Mesendoderm (in vitro differentiated cells): ENCODE measurements around the gene FAM78B.

Source experiments
- DNase-seq: peaks from one replicate; pipeline ENCODE4 v3.0.0; 2013
- H2AK5ac ChIP-seq: 2 replicates; pipeline ENCODE4 v1.6.1; 2013; ENCODE audit warnings: low read length, inconsistent platforms
- H2BK120ac ChIP-seq: 2 replicates; pipeline ENCODE4 v1.6.1; 2013; ENCODE audit warnings: low read depth, mild to moderate bottlenecking, low read length, moderate library complexity, mixed read lengths
- H2BK15ac ChIP-seq: replicated peaks from 2 replicates; pipeline ENCODE4 v1.6.1; 2013; ENCODE audit warnings: low read depth, mild to moderate bottlenecking, moderate library complexity
- H2BK5ac ChIP-seq: 2 replicates; pipeline ENCODE4 v1.6.1; 2013; ENCODE audit warnings: low read length, inconsistent platforms
- H3K18ac ChIP-seq: 2 replicates; pipeline ENCODE4 v1.6.1; 2013; ENCODE audit warnings: mild to moderate bottlenecking, low read length, mixed read lengths
- H3K23ac ChIP-seq: one replicate; pipeline ENCODE4 v1.6.1; 2013; ENCODE audit warnings: low read length
- H3K27ac ChIP-seq: 2 replicates; pipeline ENCODE4 v1.5.1; 2013; ENCODE audit warnings: low read depth, mild to moderate bottlenecking, inconsistent platforms, low read length, moderate library complexity
- H3K27me3 ChIP-seq: 2 replicates; pipeline ENCODE4 v1.6.1; 2013; ENCODE audit warnings: low read length, control low read depth, mild to moderate bottlenecking, inconsistent platforms; ENCODE audit not compliant: insufficient read depth, poor library complexity
- H3K36me3 ChIP-seq: 2 replicates; pipeline ENCODE4 v1.6.1; 2013; ENCODE audit warnings: low read length, inconsistent platforms; ENCODE audit not compliant: control insufficient read depth, insufficient read depth
- H3K4ac ChIP-seq: one replicate; pipeline ENCODE4 v1.6.1; 2013; ENCODE audit warnings: low read depth, mild to moderate bottlenecking, low read length, moderate library complexity
- H3K4me1 ChIP-seq: 2 replicates; pipeline ENCODE4 v1.6.1; 2013; ENCODE audit warnings: low read depth, low read length, inconsistent platforms; ENCODE audit not compliant: control insufficient read depth
- H3K4me2 ChIP-seq: 2 replicates; pipeline ENCODE4 v1.6.1; 2013; ENCODE audit warnings: low read length
- H3K4me3 ChIP-seq: 2 replicates; pipeline ENCODE4 v1.5.1; 2013; ENCODE audit warnings: mild to moderate bottlenecking, low read length
- H3K56ac ChIP-seq: one replicate; pipeline ENCODE4 v1.6.1; 2013; ENCODE audit warnings: low read length
- H3K79me1 ChIP-seq: 2 replicates; pipeline ENCODE4 v1.6.1; 2013; ENCODE audit warnings: low read length, inconsistent platforms
- H3K79me2 ChIP-seq: 2 replicates; pipeline ENCODE4 v1.6.1; 2013; ENCODE audit warnings: mild to moderate bottlenecking, low read length; ENCODE audit not compliant: control insufficient read depth, insufficient read depth
- H3K9ac ChIP-seq: 2 replicates; pipeline ENCODE4 v1.6.1; 2013; ENCODE audit warnings: low read length, inconsistent platforms
- H4K5ac ChIP-seq: one replicate; pipeline ENCODE4 v1.6.1; 2013; ENCODE audit warnings: low read length
- H4K8ac ChIP-seq: one replicate; pipeline ENCODE4 v1.6.1; 2013; ENCODE audit warnings: low read depth, mild to moderate bottlenecking, control low read depth, low read length, moderate library complexity
- WGBS: extraction: QIAGEN DNeasy Blood & Tissue Kit; methylation state at CpG from one replicate; pipeline ENCODE4 v1.1.7; 2013; ENCODE audit warnings: low lambda C conversion rate, missing lambda C conversion rate; ENCODE audit not compliant: insufficient coverage; ENCODE audit errors: extremely low coverage; 5-methylcytosine and 5-hydroxymethylcytosine counted together

The FAM78B gene

DNA sequence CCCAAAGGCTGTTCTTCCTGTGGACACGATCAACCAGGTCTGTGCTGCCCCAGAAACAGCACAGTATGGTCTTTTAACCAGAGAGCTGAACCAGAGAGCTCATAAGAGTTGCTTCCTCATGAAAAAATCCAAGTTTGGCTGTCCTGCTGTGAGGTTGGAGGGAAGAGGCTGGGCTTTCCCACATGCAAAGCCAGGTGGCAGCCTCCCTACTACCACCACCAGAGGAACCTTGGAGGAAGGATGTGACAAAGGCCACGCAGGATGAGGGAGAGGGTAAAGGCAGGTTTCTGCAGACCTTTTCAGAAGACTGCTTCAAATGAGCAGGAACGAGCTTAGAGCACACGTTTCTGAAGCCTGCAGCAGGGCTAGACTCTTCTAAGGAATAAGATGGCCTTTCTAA, 27.1 kb downstream of the FAM78B start:
- no peak overlapping the region for H2AK5ac ChIP-seq
- H4K8ac ChIP-seq: no peak overlapping the region
- H2BK5ac ChIP-seq: no peak overlapping the region
- no peak overlapping the region for H3K9ac ChIP-seq
- H3K36me3 ChIP-seq: no peaks in the 10 kb centered on the region
- H3K27me3 ChIP-seq: no peaks in the 10 kb centered on the region
- H2BK120ac ChIP-seq: no peak overlapping the region
- no peak overlapping the region for H3K18ac ChIP-seq
- no peak overlapping the region for H3K23ac ChIP-seq
- H3K4ac ChIP-seq: no peak overlapping the region
- no peak overlapping the region for H4K5ac ChIP-seq
- H3K4me1 ChIP-seq: no peaks in the 10 kb centered on the region
- H3K56ac ChIP-seq: no peak overlapping the region
- no peak overlapping the region for H2BK15ac ChIP-seq
- peak; percentile 49 for DNase-seq
- H3K27ac ChIP-seq: no peak overlapping the region
- H3K4me3 ChIP-seq: no peak overlapping the region
- H3K79me2 ChIP-seq: no peaks in the 10 kb centered on the region
- H3K79me1 ChIP-seq: no peaks in the 10 kb centered on the region
- WGBS: no CpG with 5 or more reads among the region's 4 CpGs
- H3K4me2 ChIP-seq: no peak overlapping the region

- Histone ChIP-seq H3K9ac (no peak overlapping the region), H3K4me2 (no peak overlapping the region), H2BK5ac (no peak overlapping the region), H2BK15ac (no peak overlapping the region), H3K4me1 (no peaks in the 10 kb centered on the region), H2AK5ac (no peak overlapping the region), H4K8ac (no peak overlapping the region), H3K79me1 (no peaks in the 10 kb centered on the region), H3K36me3 (no peaks in the 10 kb centered on the region), H3K79me2 (no peaks in the 10 kb centered on the region), H3K27ac (no peak overlapping the region), H3K4ac (no peak overlapping the region), H4K5ac (no peak overlapping the region), H3K4me3 (no peak overlapping the region), H3K27me3 (no peaks in the 10 kb centered on the region), H3K23ac (no peak overlapping the region), H3K56ac (no peak overlapping the region), H2BK120ac (no peak overlapping the region), H3K18ac (no peak overlapping the region)
- DNase-seq: no peak
- no CpG with 5 or more reads among the region's 5 CpGs for WGBS
These were observed 30.0 kb downstream of the FAM78B start for GRCh38 chr1:166136699-166137401.

- Histone ChIP-seq H3K4me1 (no peaks in the 10 kb centered on the region), H4K5ac (no peak overlapping the region), H3K4me3 (no peak overlapping the region)
These were observed 30.6 kb downstream of the FAM78B start for GRCh38 chr1:166136222-166136621.

DNA sequence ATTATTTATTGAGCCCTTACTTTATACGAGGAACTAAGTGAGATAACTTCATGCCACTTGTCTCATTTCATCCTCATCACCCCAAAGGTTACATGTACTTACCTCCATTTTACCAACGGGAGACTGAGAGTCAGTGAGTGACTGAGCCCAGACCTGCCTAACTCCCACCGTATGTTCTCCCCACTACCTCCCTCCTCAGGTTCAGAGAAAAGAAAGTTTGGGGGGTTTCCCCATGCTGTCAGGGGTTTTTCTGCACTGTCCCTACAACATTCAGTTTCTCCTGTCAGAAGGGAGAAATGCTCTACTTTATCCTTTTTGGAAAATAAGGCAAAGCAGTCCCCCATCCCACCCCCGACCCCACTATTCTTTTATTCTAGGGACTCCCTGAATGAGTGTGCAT, 32.9 kb downstream of the FAM78B start:
- DNase-seq: no peak
- Histone ChIP-seq H3K9ac (no peak overlapping the region), H4K8ac (no peak overlapping the region), H3K18ac (no peak overlapping the region), H3K23ac (no peak overlapping the region), H3K4me3 (no peak overlapping the region), H2AK5ac (no peak overlapping the region), H3K56ac (no peak overlapping the region), H2BK120ac (no peak overlapping the region), H3K27me3 (no peaks in the 10 kb centered on the region), H3K4ac (no peak overlapping the region), H3K4me2 (no peak overlapping the region), H3K27ac (no peak overlapping the region), H3K79me2 (no peaks in the 10 kb centered on the region), H2BK5ac (no peak overlapping the region), H2BK15ac (no peak overlapping the region), H3K4me1 (no peaks in the 10 kb centered on the region), H3K79me1 (no peaks in the 10 kb centered on the region), H4K5ac (no peak overlapping the region), H3K36me3 (no peaks in the 10 kb centered on the region)
- no CpG with 5 or more reads among the region's 4 CpGs for WGBS

More at GRCh38 chr1:166136222-166136621, 30.6 kb downstream of the FAM78B start:
- no peak overlapping the region for H3K27ac ChIP-seq
- H3K36me3 ChIP-seq: no peaks in the 10 kb centered on the region
- no peak overlapping the region for H2BK5ac ChIP-seq
- no peak overlapping the region for H3K4ac ChIP-seq
- DNase-seq: no peak
- no CpG with 5 or more reads among the region's 3 CpGs for WGBS
- no peak overlapping the region for H3K56ac ChIP-seq
- H3K23ac ChIP-seq: no peak overlapping the region
- no peaks in the 10 kb centered on the region for H3K79me1 ChIP-seq
- H2BK15ac ChIP-seq: no peak overlapping the region
- no peak overlapping the region for H3K4me2 ChIP-seq
- no peaks in the 10 kb centered on the region for H3K27me3 ChIP-seq
- no peak overlapping the region for H2AK5ac ChIP-seq
- H3K9ac ChIP-seq: no peak overlapping the region
- no peak overlapping the region for H4K8ac ChIP-seq
- H2BK120ac ChIP-seq: no peak overlapping the region
- H3K18ac ChIP-seq: no peak overlapping the region
- H3K79me2 ChIP-seq: no peaks in the 10 kb centered on the region

DNA sequence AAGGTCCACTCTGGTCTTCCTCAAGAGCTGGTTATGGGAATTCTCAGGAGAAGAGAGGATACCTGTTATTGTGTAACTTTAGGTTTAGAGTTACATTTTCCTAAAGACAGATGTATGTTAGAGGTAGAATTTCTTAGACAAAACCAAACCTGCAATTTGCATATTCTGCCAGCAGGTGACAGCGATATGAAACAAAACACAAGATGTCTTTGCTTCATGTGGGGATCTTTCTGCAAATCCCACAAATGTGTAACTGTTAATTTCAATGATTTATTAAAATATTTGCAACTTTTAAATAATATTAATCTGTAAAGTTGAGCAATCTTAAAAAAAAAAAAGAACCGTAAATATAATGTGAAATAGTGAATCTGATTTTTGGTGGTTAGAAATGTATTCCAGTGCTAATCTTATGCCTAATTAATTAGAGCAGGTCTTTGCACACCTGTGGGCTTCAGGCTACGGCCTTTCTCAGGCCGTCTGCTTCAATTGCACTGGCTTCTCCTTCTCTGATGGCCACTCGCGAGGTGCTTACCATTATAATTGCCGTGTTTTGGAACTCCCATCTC, 33.4 kb downstream of the FAM78B start:
- DNase-seq: peak; percentile 29
- H4K8ac ChIP-seq: no peak overlapping the region
- H3K18ac ChIP-seq: no peak overlapping the region
- H3K4ac ChIP-seq: no peak overlapping the region
- H2BK15ac ChIP-seq: no peak overlapping the region
- no peak overlapping the region for H3K4me3 ChIP-seq
- no peak overlapping the region for H3K23ac ChIP-seq
- H3K79me2 ChIP-seq: no peaks in the 10 kb centered on the region
- no peaks in the 10 kb centered on the region for H3K79me1 ChIP-seq
- H2BK120ac ChIP-seq: no peak overlapping the region
- H3K56ac ChIP-seq: no peak overlapping the region
- no peak overlapping the region for H2BK5ac ChIP-seq
- no peaks in the 10 kb centered on the region for H3K27me3 ChIP-seq
- no peak overlapping the region for H4K5ac ChIP-seq
- no peak overlapping the region for H3K4me2 ChIP-seq
- no peaks in the 10 kb centered on the region for H3K4me1 ChIP-seq
- H3K9ac ChIP-seq: no peak overlapping the region
- H3K36me3 ChIP-seq: no peaks in the 10 kb centered on the region
- H3K27ac ChIP-seq: no peak overlapping the region
- no peak overlapping the region for H2AK5ac ChIP-seq
- WGBS: no CpG with 5 or more reads among the region's 7 CpGs

- no peaks in the 10 kb centered on the region for H3K79me1 ChIP-seq
- H3K36me3 ChIP-seq: no peaks in the 10 kb centered on the region
- no peak overlapping the region for H3K4me3 ChIP-seq
- no peak overlapping the region for H3K18ac ChIP-seq
- H3K56ac ChIP-seq: no peak overlapping the region
- DNase-seq: no peak
- no peak overlapping the region for H3K23ac ChIP-seq
- no peak overlapping the region for H2AK5ac ChIP-seq
- no peaks in the 10 kb centered on the region for H3K4me1 ChIP-seq
- no peak overlapping the region for H2BK15ac ChIP-seq
- no peak overlapping the region for H2BK120ac ChIP-seq
- no peaks in the 10 kb centered on the region for H3K79me2 ChIP-seq
- no peak overlapping the region for H3K27ac ChIP-seq
- no peak overlapping the region for H4K8ac ChIP-seq
- H3K4ac ChIP-seq: no peak overlapping the region
- H3K4me2 ChIP-seq: no peak overlapping the region
- no peak overlapping the region for H4K5ac ChIP-seq
- H3K9ac ChIP-seq: no peak overlapping the region
- no peak overlapping the region for H2BK5ac ChIP-seq
- no peaks in the 10 kb centered on the region for H3K27me3 ChIP-seq
These were observed 34.3 kb downstream of the FAM78B start for GRCh38 chr1:166132496-166132895.
